K562 (cell line): Measurements from ENCODE around the gene MMP21. TPM values are rescaled to one million over a fixed set of nuclear protein-coding genes. Genes with fewer than 3 reads are reported as not detected.

ENCODE experiments used
- ATAC-seq: fragments of 200-7000 bp; cut with Tn5 transposase; 3 replicates; pipeline ENCODE4 v1.9.1; 2020; ENCODE audit warnings: moderate library complexity
- BruUV-seq: library from RNA; stranded (reverse); fragments of 400-500 nt; replicated peaks from 2 replicates; lab custom pipeline; 2021; lab: Mats Ljungman, UMichigan
- CTCF ChIA-PET: fragments of 300-600 bp; formaldehyde crosslinking; extraction: SDS; loops from one replicate; lab custom pipeline; 2021; ENCODE audit warnings: low intra/inter-chr PET ratio; lab: Yijun Ruan, JAX
- POLR2A ChIA-PET: fragments of 300-600, 350-650 bp; sonication (Branson Sonifier 250); formaldehyde crosslinking; extraction: SDS; loops from one replicate; lab custom pipeline; 2021; ENCODE audit warnings: antibody characterized with exemption, inconsistent platforms; lab: Yijun Ruan, JAX
- DNase-seq, 4 experiments: peaks; one replicate each; pipeline versions ENCODE4 v3.0.0 to v3.0.0-alpha.2; 2011 to 2018; ENCODE audit warnings: low spot score in 3 of 4, mixed read lengths in 3 of 4; ENCODE audit errors: extremely low read depth in 1 of 4
- FAIRE-seq: peaks from 2 replicates; lab custom pipeline; 2011; peaks lifted over from hg19 to GRCh38; lab: Jason Lieb, UNC
- H2AFZ ChIP-seq: 2 replicates; pipeline ENCODE4 v1.6.0; 2011; ENCODE audit warnings: low read depth, low read length, control low read depth, inconsistent platforms
- H3K27ac ChIP-seq: fragments of 200-600 bp; 3 replicates; pipeline ENCODE4 v1.8.0; 2011; ENCODE audit warnings: low read depth, mild to moderate bottlenecking, control low read depth, inconsistent platforms, low read length, moderate library complexity, mixed read lengths; ENCODE audit errors: extremely low read depth
- H3K27me3 ChIP-seq, 2 experiments: fragments of 300-600 bp in 1 of 2; 2 replicates in 1 of 2; 3 replicates in 1 of 2; pipeline versions ENCODE4 v1.6.0 to v1.8.0; 2011; ENCODE audit warnings: inconsistent platforms in 2 of 2, low read length in 2 of 2, mild to moderate bottlenecking in 1 of 2, mixed read lengths in 1 of 2, moderate library complexity in 1 of 2; ENCODE audit not compliant: control insufficient read depth in 2 of 2, insufficient read depth in 2 of 2
- H3K36me3 ChIP-seq: fragments of 300-600 bp; 3 replicates; pipeline ENCODE4 v1.8.0; 2011; ENCODE audit warnings: mild to moderate bottlenecking, low read length, inconsistent platforms; ENCODE audit not compliant: control insufficient read depth, insufficient read depth
- H3K4me1 ChIP-seq, 2 experiments: fragments of 200-600 bp in 1 of 2; replicated peaks in 1 of 2; 2 replicates in 1 of 2; 3 replicates in 1 of 2; pipeline versions ENCODE4 v1.5.1 to v1.8.0; 2011; ENCODE audit warnings: inconsistent platforms in 2 of 2, low read length in 2 of 2, mild to moderate bottlenecking in 1 of 2, mixed read lengths in 1 of 2, moderate library complexity in 1 of 2; ENCODE audit not compliant: control insufficient read depth in 2 of 2, insufficient read depth in 2 of 2
- H3K4me2 ChIP-seq: 2 replicates; pipeline ENCODE4 v1.6.1; 2011; ENCODE audit warnings: low read length, control low read depth, inconsistent platforms, mixed read lengths; ENCODE audit not compliant: insufficient read depth
- H3K4me3 ChIP-seq: fragments of 200-600 bp; sonication (generic), shearing (Covaris generic); 2 replicates; pipeline ENCODE4 v1.5.1; 2016; ENCODE audit warnings: control low read depth, inconsistent platforms
- H3K79me2 ChIP-seq: fragments of 200-600 bp; 3 replicates; pipeline ENCODE4 v1.8.0; 2011; ENCODE audit warnings: low read length, inconsistent platforms; ENCODE audit not compliant: control insufficient read depth, insufficient read depth
- H3K9ac ChIP-seq, 2 experiments: 2 replicates each; pipeline versions ENCODE4 v1.6.0 to v1.6.1; 2011; ENCODE audit warnings: low read depth in 2 of 2, low read length in 2 of 2, control low read depth in 1 of 2, inconsistent platforms in 1 of 2, mild to moderate bottlenecking in 1 of 2, mixed read lengths in 1 of 2; ENCODE audit not compliant: insufficient read depth in 1 of 2
- H3K9me1 ChIP-seq: one replicate; pipeline ENCODE4 v1.6.0; 2011; ENCODE audit warnings: inconsistent platforms, mild to moderate bottlenecking, low read length, moderate library complexity; ENCODE audit not compliant: control insufficient read depth, insufficient read depth
- H3K9me3 ChIP-seq: replicated peaks from 2 replicates; pipeline ENCODE4 v1.5.1; 2011; ENCODE audit warnings: low read depth, low read length, inconsistent platforms; ENCODE audit not compliant: control insufficient read depth, insufficient read depth
- H4K20me1 ChIP-seq: replicated peaks from 2 replicates; pipeline ENCODE4 v1.6.1; 2011; ENCODE audit warnings: low read length, inconsistent platforms, mixed read lengths; ENCODE audit not compliant: control insufficient read depth, insufficient read depth
- E2F3 ChIP-seq: fragments of 250-450 bp; sonication (Bioruptor Pico); IDR thresholded peaks from 2 replicates; pipeline ENCODE4 v1.4.0; 2020; ENCODE audit warnings: mild to moderate bottlenecking
- EP400 ChIP-seq: fragments of 450-650 bp; IDR thresholded peaks from 2 replicates; pipeline ENCODE4 v1.6.1; 2017; ENCODE audit warnings: antibody characterized with exemption, mild to moderate bottlenecking, moderate library complexity
- GABPB1 ChIP-seq: sonication (generic); formaldehyde crosslinking; IDR thresholded peaks from 2 replicates; pipeline ENCODE4 v1.8.0; 2022; ENCODE audit warnings: mild to moderate bottlenecking, missing genetic modification reagents
- KDM5B ChIP-seq: fragments of 200-600 bp; sonication (generic); IDR thresholded peaks from 2 replicates; pipeline ENCODE4 v1.6.1; 2012; ENCODE audit warnings: low read depth, mild to moderate bottlenecking, moderate library complexity, low read length, control low read depth, inconsistent platforms; ENCODE audit not compliant: insufficient replicate concordance
- OTX1 ChIP-seq: fragments of 450-650 bp; formaldehyde crosslinking; IDR thresholded peaks from 2 replicates; pipeline ENCODE4 v1.4.0; 2022; ENCODE audit warnings: mild to moderate bottlenecking
- RBBP5 ChIP-seq: fragments of 200-600 bp; sonication (generic); IDR thresholded peaks from 2 replicates; pipeline ENCODE4 v1.6.1; 2012; ENCODE audit warnings: borderline replicate concordance, mild to moderate bottlenecking, low read length, control low read depth, inconsistent platforms; ENCODE audit not compliant: insufficient read depth, poor library complexity, severe bottlenecking
- RBM14 ChIP-seq: fragments of 200-400 bp; formaldehyde crosslinking; IDR thresholded peaks from 2 replicates; pipeline ENCODE4 v1.6.1; 2018; ENCODE audit warnings: low read depth, mild to moderate bottlenecking, low read length, moderate library complexity, borderline replicate concordance; ENCODE audit not compliant: insufficient read depth
- SIN3B ChIP-seq: fragments of 450-650 bp; IDR thresholded peaks from 2 replicates; pipeline ENCODE4 v1.6.1; 2017; ENCODE audit warnings: low read depth, mild to moderate bottlenecking, moderate library complexity
- SLC30A9 ChIP-seq: fragments of 250-450 bp; sonication (Bioruptor Pico); IDR thresholded peaks from 2 replicates; pipeline ENCODE4 v1.8.0; 2022; ENCODE audit warnings: mild to moderate bottlenecking, moderate library complexity
- SRSF1 ChIP-seq: fragments of 200-400 bp; formaldehyde crosslinking; IDR thresholded peaks from 2 replicates; pipeline ENCODE4 v1.6.1; 2017; ENCODE audit warnings: mild to moderate bottlenecking, low read depth, low read length, moderate library complexity
- TAF15 ChIP-seq: fragments of 200-400 bp; formaldehyde crosslinking; IDR thresholded peaks from 2 replicates; pipeline ENCODE4 v1.6.1; 2017; ENCODE audit warnings: mild to moderate bottlenecking, low read depth, low read length, moderate library complexity
- TBL1XR1 ChIP-seq, 2 experiments: IDR thresholded peaks; 2 replicates each; pipeline ENCODE4 v1.6.1; 2012; ENCODE audit warnings: improper control_type of control experiment in 2 of 2, low read length in 2 of 2, mild to moderate bottlenecking in 1 of 2
- TOE1 ChIP-seq, 2 experiments: fragments of 450-650 bp in 1 of 2; sonication (generic) in 1 of 2; formaldehyde crosslinking in 1 of 2; IDR thresholded peaks; 2 replicates each; pipeline versions ENCODE4 v1.7.1 to v1.8.0; 2016 to 2022; ENCODE audit warnings: borderline replicate concordance in 2 of 2, mild to moderate bottlenecking in 2 of 2, antibody characterized with exemption in 1 of 2, inconsistent platforms in 1 of 2, low read depth in 1 of 2, missing genetic modification reagents in 1 of 2, moderate library complexity in 1 of 2
- ZNF324 ChIP-seq: fragments of 250-450 bp; sonication (Bioruptor Pico); IDR thresholded peaks from 2 replicates; pipeline ENCODE4 v1.4.0; 2020; ENCODE audit warnings: mild to moderate bottlenecking
- ZNF384 ChIP-seq: IDR thresholded peaks from 2 replicates; pipeline ENCODE4 v1.6.1; 2012; ENCODE audit warnings: low read depth, low read length, improper control_type of control experiment
- WGBS: fragments of 100-300 bp; shearing (Covaris generic); methylation state at CpG from one replicate; pipeline ENCODE4 v1.1.6; 2016; ENCODE audit warnings: low coverage, mixed read lengths; ENCODE audit not compliant: insufficient coverage; ENCODE audit errors: missing lambda C conversion rate; 5-methylcytosine and 5-hydroxymethylcytosine counted together
- in situ Hi-C: fragments of 300-500 bp; cut with MboI; formaldehyde crosslinking; loops from 4 replicates; pipeline ENCODE4 v1.15.0; 2018; ENCODE audit warnings: inconsistent platforms, mixed read lengths
- intact Hi-C: fragments of 100-400 bp; cut with micrococcal nuclease; formaldehyde crosslinking; loops from 2 replicates; pipeline ENCODE4 v1.14.2; 2022
- polyA plus RNA-seq, 8 experiments: library from polyadenylated mRNA; depleted of rRNA in 4 of 8; stranded (reverse) in 5 of 8; unstranded in 3 of 8; fragments of >200 nt; fragmentation: Nextera tagmentation in 2 of 8; fragmentation: Illumina TruSeq in 1 of 8; extraction: Ambion mirVana in 2 of 8; extraction: Trizol in 1 of 8; gene quantifications; 2 replicates each; pipeline versions ENCODE4 v1.2.1 to v1.2.3, GENCODE V29; 2011 to 2014; ENCODE audit warnings: inconsistent platforms in 1 of 8, missing spikeins in 1 of 8
- total RNA-seq, 7 experiments: library from RNA; depleted of rRNA in 6 of 7; stranded (reverse); fragments of >200 nt in 6 of 7; fragmentation: Illumina TruSeq in 2 of 7; extraction: Trizol in 2 of 7; gene quantifications; 2 replicates each; pipeline versions ENCODE4 v1.2.1 to v1.2.3, GENCODE V29; 2011 to 2021; ENCODE audit warnings: low replicate concordance in 1 of 7
- TF ChIP-seq, protein P1 (sequence below): IDR thresholded peaks from 2 replicates; pipeline ENCODE4 v1.6.1; 2014; ENCODE audit warnings: antibody characterized with exemption
- TF ChIP-seq, protein P2 (sequence below): sonication (generic); formaldehyde crosslinking; IDR thresholded peaks from 2 replicates; pipeline ENCODE4 v1.8.1; 2023; ENCODE audit warnings: mild to moderate bottlenecking, missing genetic modification reagents

The MMP21 gene
- total and polyA plus RNA-seq, 9 of the 15 experiments (the other 6 are each of a cell fraction or from before 2014, with no cell fraction given), result not detected

GRCh38 chr10:125778556-125778955 lies 2.9 kb upstream of the MMP21 start:
- Histone ChIP-seq H3K9me3 (no peaks in the 10 kb centered on the region), H3K79me2 (no peaks in the 10 kb centered on the region), H3K4me1 (peaks cover 0 to 9% of the 10 kb centered on the region in 2 experiments; a peak in 2 of 5 replicates), H3K4me3 (no peak overlapping the region), H3K4me2 (no peak overlapping the region), H4K20me1 (no peaks in the 10 kb centered on the region), H3K36me3 (no peaks in the 10 kb centered on the region), H3K27me3 (no peaks in the 10 kb centered on the region), H2AFZ (no peak overlapping the region), H3K9me1 (no peaks in the 10 kb centered on the region), H3K27ac (no peak overlapping the region), H3K9ac (no peak overlapping the region)
- ATAC-seq (no peak), DNase-seq (no peak), FAIRE-seq (no peak)
- in situ Hi-C loops (no loop called here), intact Hi-C loops (no loop called here)
- WGBS, result 15% methylated on average over 3 of the region's 5 CpGs
- TF ChIP-seq SLC30A9, result no peak
- no peak for TF ChIP-seq EP400
- TF ChIP-seq TBL1XR1 (IDR thresholded peaks at IDR 0.05; ENCODE audit: low read length in 2 of 2), result no peak
- no peak for TF ChIP-seq E2F3 (CRISPR knock-in tag)
- TF ChIP-seq, protein P1, sequence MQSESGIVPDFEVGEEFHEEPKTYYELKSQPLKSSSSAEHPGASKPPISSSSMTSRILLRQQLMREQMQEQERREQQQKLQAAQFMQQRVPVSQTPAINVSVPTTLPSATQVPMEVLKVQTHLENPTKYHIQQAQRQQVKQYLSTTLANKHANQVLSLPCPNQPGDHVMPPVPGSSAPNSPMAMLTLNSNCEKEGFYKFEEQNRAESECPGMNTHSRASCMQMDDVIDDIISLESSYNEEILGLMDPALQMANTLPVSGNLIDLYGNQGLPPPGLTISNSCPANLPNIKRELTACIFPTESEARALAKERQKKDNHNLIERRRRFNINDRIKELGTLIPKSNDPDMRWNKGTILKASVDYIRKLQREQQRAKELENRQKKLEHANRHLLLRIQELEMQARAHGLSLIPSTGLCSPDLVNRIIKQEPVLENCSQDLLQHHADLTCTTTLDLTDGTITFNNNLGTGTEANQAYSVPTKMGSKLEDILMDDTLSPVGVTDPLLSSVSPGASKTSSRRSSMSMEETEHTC, result no peak
- TF ChIP-seq GABPB1, result no peak
- TF ChIP-seq TOE1 (IDR thresholded peaks at IDR 0.05; ENCODE audit: borderline replicate concordance), result no peak
- TF ChIP-seq TOE1 (CRISPR knock-in tag; IDR thresholded peaks at IDR 0.05; ENCODE audit: borderline replicate concordance, low read depth), result no peak
- no peak for TF ChIP-seq SRSF1
- no peak for TF ChIP-seq RBM14
- TF ChIP-seq TAF15, result no peak
- TF ChIP-seq ZNF384, result no peak
- no peak for TF ChIP-seq SIN3B
- TF ChIP-seq OTX1 (CRISPR knock-in tag), result no peak
- no peak for TF ChIP-seq KDM5B
- no peak for TF ChIP-seq RBBP5
- TF ChIP-seq, protein P2, sequence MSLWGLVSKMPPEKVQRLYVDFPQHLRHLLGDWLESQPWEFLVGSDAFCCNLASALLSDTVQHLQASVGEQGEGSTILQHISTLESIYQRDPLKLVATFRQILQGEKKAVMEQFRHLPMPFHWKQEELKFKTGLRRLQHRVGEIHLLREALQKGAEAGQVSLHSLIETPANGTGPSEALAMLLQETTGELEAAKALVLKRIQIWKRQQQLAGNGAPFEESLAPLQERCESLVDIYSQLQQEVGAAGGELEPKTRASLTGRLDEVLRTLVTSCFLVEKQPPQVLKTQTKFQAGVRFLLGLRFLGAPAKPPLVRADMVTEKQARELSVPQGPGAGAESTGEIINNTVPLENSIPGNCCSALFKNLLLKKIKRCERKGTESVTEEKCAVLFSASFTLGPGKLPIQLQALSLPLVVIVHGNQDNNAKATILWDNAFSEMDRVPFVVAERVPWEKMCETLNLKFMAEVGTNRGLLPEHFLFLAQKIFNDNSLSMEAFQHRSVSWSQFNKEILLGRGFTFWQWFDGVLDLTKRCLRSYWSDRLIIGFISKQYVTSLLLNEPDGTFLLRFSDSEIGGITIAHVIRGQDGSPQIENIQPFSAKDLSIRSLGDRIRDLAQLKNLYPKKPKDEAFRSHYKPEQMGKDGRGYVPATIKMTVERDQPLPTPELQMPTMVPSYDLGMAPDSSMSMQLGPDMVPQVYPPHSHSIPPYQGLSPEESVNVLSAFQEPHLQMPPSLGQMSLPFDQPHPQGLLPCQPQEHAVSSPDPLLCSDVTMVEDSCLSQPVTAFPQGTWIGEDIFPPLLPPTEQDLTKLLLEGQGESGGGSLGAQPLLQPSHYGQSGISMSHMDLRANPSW (CRISPR knock-in tag), result no peak
- no peak for TF ChIP-seq ZNF324 (CRISPR knock-in tag)
- ChIA-PET CTCF (no interaction called here), POLR2A (no interaction called here)
- no TSS peak for BruUV-seq
